ENCODE results near the gene WDCP. TPM values are rescaled to one million over a fixed set of nuclear protein-coding genes. Genes with fewer than 3 reads are reported as not detected.

WDCP gene
- total RNA-seq, 1 donor from 2014 or later = 12.5 TPM

DNA sequence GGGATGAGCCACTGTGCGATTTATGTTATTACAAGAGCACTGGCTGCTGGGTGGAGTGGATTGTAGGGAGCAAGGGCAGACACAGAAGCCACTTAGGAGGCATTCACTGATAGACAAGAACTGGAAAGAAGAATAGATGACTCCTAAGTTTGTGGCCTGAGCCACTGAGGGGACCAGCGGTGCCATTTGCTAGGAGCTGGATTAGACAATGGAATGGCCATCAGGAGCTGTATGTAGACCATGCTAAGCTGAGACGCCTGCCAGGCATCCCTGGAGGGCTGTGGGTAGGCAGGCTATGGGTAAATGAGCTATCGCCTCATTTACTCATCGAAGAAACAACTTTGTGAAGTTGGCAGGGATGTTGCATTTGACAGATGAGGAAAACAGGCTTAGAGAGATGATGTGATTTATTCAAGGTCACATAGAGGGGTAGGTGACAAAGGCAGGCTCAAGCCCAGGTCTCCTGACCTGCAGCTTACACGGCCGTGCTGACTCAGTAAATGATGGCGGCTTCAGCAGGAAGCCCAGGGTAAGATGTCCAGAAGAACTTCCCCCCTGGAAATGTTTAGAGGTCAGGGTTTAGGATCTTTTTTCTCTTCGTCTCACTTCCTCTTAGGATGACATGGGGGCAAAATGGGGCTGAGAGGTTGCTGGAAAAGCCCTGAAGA is 34.5 kb downstream of the WDCP start:
- peaks cover 6% of the 10 kb centered on the region for H3K27me3 Mint-ChIP-seq (ENCODE audit: low read depth)
- peaks cover 17% of the 10 kb centered on the region for H3K4me1 Mint-ChIP-seq (ENCODE audit: low read depth)
- H3K9me3 Mint-ChIP-seq (ENCODE audit: low read depth) = no peaks in the 10 kb centered on the region
- H3K27ac Mint-ChIP-seq (ENCODE audit: unreplicated experiment) = no peak overlapping the region
- H3K4me3 Mint-ChIP-seq (ENCODE audit: unreplicated experiment) = no peak overlapping the region
- no peak for DNase-seq (ENCODE audit: low spot score)
- no peaks in the 10 kb centered on the region for H3K36me3 Mint-ChIP-seq (ENCODE audit: low read depth)
- TF ChIP-seq, protein P1, sequence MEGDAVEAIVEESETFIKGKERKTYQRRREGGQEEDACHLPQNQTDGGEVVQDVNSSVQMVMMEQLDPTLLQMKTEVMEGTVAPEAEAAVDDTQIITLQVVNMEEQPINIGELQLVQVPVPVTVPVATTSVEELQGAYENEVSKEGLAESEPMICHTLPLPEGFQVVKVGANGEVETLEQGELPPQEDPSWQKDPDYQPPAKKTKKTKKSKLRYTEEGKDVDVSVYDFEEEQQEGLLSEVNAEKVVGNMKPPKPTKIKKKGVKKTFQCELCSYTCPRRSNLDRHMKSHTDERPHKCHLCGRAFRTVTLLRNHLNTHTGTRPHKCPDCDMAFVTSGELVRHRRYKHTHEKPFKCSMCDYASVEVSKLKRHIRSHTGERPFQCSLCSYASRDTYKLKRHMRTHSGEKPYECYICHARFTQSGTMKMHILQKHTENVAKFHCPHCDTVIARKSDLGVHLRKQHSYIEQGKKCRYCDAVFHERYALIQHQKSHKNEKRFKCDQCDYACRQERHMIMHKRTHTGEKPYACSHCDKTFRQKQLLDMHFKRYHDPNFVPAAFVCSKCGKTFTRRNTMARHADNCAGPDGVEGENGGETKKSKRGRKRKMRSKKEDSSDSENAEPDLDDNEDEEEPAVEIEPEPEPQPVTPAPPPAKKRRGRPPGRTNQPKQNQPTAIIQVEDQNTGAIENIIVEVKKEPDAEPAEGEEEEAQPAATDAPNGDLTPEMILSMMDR (IDR thresholded peaks at IDR 0.05) = no peak

DNA sequence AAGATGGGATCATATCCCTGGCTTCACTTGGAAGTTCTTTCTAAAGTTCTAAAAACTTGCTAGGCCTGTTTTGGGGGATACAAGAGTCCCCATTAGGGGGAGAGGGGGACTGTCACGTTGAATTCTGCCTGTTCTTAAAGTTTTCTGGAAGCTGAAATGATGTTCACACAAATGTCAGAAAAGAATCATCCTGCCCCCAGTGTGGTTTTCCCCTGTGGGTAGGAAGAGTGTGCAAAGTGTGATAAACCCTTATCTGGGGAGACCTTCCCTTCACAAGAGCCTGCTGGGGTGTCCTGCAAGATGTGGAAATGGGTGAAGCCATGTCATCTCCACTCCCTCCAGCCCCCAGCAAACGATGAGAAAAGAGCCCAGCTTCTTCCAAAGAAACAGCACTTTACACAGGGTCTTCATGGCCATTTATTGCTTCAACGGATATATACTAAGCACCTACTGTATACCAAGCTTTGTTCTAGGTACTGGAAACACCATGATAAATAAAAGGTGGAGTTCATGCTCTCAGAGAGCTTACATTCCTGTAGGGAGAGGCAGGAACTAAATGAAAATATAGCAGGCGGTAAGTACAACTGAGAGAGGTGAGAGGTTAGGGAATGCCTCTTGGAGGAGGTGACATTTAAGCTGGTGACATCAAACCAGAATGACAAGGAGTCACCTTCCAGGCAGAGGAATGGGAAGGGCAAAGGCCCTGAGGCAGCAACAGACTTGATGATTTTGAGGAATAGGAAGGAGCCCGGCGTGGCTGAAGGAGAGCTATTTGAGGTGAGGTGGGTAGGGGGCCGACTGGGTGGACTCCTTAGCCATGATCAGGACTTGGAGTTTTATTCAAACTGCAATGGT is 35.7 kb downstream of the WDCP start:
- Mint-ChIP-seq H3K27me3 (ENCODE audit: low read depth) (peaks cover 6% of the 10 kb centered on the region), H3K36me3 (ENCODE audit: low read depth) (no peaks in the 10 kb centered on the region), H3K27ac (ENCODE audit: unreplicated experiment) (no peak overlapping the region), H3K9me3 (ENCODE audit: low read depth) (no peaks in the 10 kb centered on the region), H3K4me3 (ENCODE audit: unreplicated experiment) (no peak overlapping the region), H3K4me1 (ENCODE audit: low read depth) (peaks cover 17% of the 10 kb centered on the region)
- TF ChIP-seq, protein P1 (IDR thresholded peaks at IDR 0.05) = no peak
- DNase-seq (ENCODE audit: low spot score) = no peak

DNA sequence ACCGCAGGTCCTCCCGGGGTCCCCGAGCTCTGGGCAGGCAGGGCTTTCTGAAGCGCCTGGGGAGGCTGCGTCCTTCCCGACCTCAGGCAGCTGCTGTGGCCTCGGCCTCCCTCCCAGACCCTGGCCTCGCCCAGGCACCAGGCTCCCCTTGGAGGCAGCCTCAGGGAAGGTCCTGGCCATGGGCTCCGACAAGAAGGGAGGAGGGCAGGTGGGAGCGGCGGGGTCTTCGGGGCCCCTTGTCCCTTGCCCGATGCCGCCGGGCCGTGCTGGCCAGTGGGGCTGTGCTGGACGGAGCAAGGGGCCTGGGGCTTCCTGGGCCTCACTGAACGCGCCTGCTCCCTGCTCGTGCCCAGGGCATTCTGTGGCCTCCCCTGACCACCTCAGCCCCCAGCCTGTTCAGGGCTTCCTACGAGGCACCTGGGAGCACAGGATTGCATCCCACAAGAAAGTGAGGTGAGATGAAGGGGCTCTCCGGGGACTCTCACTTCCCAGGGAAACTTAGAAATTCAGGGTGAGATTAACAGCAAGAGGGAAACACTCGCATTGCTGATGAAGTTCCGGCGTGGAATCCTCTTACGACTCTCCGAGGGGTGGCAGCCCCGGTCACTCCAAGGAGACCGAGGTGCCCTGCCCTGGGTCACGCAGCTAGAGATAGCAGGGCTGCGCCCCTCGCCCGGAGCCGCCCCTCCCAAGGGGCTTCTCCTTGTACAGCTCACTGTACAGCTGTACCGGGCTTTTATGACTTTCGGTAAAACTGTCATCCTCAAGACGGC is 36.5 kb downstream of the WDCP start:
- no peak overlapping the region for H3K27ac Mint-ChIP-seq (ENCODE audit: unreplicated experiment)
- no peak for DNase-seq (ENCODE audit: low spot score)
- H3K9me3 Mint-ChIP-seq (ENCODE audit: low read depth) = no peaks in the 10 kb centered on the region
- peaks cover 6% of the 10 kb centered on the region for H3K27me3 Mint-ChIP-seq (ENCODE audit: low read depth)
- H3K4me3 Mint-ChIP-seq (ENCODE audit: unreplicated experiment) = peak overlapping the region; percentile 16
- TF ChIP-seq, protein P1 (IDR thresholded peaks at IDR 0.05) = no peak
- H3K36me3 Mint-ChIP-seq (ENCODE audit: low read depth) = no peaks in the 10 kb centered on the region
- peaks cover 10% of the 10 kb centered on the region for H3K4me1 Mint-ChIP-seq (ENCODE audit: low read depth)

DNA sequence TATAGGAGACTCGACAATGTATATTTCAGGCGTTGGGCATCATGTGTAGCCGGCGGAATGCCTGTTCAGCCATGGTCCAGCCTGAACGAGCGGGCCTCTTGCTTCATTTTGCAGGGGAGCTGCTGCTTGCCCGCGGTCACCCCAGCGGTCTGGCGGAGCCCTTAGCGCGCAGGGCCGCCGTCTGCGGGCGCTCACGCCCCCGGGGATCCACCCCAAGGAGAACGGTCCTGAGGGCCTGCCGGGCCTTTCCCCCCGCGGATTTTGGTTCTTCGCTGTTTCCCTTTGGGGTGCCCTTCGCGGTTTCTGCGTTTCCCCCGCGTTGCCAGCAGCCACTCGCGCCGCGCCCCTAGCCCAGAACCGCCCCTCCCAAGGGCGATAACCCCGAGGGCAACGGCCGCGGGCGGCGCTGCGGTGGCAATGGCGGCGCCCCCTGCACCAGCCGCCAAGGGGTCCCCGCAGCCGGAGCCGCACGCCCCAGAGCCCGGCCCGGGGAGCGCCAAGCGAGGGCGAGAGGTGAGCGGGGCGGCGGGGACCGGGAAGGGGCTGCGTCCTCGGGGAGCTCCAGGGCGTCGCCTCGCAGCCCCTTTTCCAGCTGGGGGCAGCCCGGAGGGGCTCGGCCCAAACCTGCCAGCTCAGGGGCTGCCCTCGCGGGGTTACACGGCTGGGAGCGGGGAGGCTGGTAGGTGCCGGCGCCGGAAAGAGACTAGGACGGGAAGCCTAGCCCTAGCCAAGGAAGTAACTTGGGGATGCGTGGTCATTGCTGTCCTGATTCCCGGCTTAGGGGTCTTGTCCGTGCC is 37.3 kb downstream of the WDCP start, which contains the start of gene MFSD2B:
Gene MFSD2B (plus strand): TSS at position 406 of the 797 bp plus-strand sequence. CDS start 12 bp downstream, at position 418.
- H3K4me3 Mint-ChIP-seq (ENCODE audit: unreplicated experiment) = peak within 1 kb of the TSS; percentile 44
- H3K36me3 Mint-ChIP-seq (ENCODE audit: low read depth) = no peaks in the 10 kb centered on the region
- H3K9me3 Mint-ChIP-seq (ENCODE audit: low read depth) = no peaks in the 10 kb centered on the region
- TF ChIP-seq, protein P1 (IDR thresholded peaks at IDR 0.05) = no peak
- no peak for DNase-seq (ENCODE audit: low spot score)
- no peak within 1 kb of the TSS for H3K27ac Mint-ChIP-seq (ENCODE audit: unreplicated experiment)
- H3K27me3 Mint-ChIP-seq (ENCODE audit: low read depth) = peaks cover 6% of the 10 kb centered on the region
- peaks cover 7% of the 10 kb centered on the region for H3K4me1 Mint-ChIP-seq (ENCODE audit: low read depth)

All from chondrocyte (in vitro differentiated cells).